Endothelial cell of coronary artery (primary cell): ENCODE results near the gene HLA-DOB. TPM values are rescaled to one million over a fixed set of nuclear protein-coding genes. Genes with fewer than 3 reads are reported as not detected.

ENCODE experiments used
- total RNA-seq: library from RNA; depleted of rRNA; stranded (reverse); fragments of >200 nt; gene quantifications from 2 replicates; pipeline ENCODE4 v1.2.3, GENCODE V29; 2014

The HLA-DOB gene
- 0.47 TPM in 1 of 2 replicates, not detected in the other for total RNA-seq

DNA sequence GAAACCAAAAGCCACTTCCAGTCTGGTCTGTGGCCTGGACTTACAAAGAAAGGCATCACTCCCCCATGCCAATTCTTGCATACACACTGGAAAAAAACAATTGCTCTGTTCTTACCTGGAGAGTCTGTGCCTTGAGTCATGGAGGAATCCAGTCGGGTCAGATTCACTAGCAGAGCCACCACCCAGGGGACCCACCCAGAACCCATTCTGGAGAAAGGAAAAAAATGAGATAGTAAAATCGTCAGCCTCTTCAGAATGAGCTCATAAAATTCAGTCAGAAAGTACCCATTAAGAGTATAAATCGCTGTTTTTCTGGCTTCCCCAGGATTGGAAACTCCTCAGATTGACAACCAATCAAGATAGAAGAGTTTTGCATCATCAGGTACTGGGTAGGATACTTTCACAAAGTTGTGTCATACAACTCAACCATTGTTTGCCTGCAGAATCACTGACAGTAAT, at the start of gene HLA-DOB:
Gene HLA-DOB, minus strand, starts transcription at position 257 of the 459 bp plus-strand sequence. Its CDS starts 51 bp downstream, at position 206.

DNA sequence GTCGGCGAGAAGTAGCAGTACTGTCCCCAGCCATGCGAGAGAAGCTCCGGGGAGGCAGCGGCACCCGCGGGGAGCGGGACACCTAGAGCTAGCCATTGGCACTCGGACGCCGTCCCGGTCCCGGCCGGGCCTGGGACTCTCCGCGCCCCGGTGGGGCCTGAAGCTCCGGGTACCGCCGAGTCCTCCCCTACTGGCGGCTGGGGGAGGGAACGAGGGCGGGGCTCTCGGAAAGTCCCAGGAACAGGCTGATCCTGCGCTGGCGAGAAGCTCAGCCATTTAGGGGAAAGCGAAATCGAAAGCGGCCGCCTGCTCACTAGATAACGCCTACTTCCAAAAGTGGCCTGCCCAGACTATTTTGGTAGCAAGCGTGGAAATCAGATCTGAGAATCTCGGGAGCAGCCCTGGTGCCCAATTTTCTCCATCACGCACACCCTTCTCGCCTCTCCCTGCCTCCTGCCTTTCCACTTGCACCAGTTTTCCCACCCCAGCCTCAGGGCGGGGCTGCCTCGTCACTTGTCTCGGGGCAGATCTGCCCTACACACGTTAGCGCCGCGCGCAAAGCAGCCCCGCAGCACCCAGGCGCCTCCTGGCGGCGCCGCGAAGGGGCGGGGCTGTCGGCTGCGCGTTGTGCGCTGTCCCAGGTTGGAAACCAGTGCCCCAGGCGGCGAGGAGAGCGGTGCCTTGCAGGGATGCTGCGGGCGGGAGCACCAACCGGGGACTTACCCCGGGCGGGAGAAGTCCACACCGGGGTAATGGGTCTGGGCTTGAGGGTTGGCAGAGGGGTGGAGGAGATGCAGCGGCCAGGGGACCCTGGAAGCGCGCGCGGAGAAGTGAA, 37.0 kb upstream of the HLA-DOB start, which contains the start of the genes PSMB9 and TAP1:
Gene PSMB9, plus strand, starts transcription at position 652 of the 835 bp plus-strand sequence. Its CDS starts 38 bp downstream, at position 690.
Gene TAP1, minus strand, starts transcription at position 164 of the 835 bp plus-strand sequence. Its CDS starts 68 bp downstream, at position 96.

DNA sequence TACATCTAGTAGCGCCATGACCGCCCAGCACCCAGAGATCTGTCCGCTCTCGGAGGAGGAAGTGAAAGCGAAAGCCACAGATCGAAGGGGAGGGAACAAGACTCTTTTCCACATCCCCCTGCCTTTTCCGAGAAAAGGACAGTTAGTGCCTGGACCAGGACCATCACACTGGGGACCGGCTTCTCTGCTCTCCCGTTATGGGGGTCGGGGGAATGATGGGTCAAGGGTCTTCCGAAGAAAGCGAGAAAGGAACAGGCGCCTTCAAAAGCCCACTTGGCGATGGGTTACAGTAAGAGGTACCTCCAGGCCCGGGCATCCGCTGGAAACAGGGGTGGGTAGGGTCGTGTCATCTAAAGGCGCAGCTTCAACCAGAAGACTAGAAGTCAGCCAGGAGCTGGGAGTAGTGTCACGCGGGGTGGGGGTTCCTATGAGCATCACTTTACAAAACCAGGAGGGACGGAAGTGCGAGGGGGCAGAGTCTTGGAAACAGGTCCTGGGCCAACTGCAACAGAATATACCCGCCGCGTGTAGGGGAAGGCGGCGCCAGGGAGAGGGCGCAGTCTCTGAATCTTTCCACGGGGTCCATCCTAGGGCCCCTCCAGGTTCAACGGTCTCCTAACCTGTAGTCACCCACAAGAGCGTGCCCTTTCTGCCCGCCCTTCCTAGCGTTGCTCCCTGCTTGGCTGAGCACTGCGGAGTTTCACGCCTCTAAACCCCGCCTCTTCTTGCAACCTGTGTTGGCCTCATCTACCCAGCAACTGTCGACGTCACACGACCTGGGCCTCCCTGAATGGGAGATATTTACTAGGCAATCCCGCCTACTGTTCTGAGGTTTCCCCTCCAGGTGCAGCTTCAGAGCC, 27.4 kb upstream of the HLA-DOB start, which contains the start of gene PSMB8:
Gene PSMB8, minus strand, starts transcription at position 69 of the 860 bp plus-strand sequence. Its CDS starts 51 bp downstream, at position 18.

DNA sequence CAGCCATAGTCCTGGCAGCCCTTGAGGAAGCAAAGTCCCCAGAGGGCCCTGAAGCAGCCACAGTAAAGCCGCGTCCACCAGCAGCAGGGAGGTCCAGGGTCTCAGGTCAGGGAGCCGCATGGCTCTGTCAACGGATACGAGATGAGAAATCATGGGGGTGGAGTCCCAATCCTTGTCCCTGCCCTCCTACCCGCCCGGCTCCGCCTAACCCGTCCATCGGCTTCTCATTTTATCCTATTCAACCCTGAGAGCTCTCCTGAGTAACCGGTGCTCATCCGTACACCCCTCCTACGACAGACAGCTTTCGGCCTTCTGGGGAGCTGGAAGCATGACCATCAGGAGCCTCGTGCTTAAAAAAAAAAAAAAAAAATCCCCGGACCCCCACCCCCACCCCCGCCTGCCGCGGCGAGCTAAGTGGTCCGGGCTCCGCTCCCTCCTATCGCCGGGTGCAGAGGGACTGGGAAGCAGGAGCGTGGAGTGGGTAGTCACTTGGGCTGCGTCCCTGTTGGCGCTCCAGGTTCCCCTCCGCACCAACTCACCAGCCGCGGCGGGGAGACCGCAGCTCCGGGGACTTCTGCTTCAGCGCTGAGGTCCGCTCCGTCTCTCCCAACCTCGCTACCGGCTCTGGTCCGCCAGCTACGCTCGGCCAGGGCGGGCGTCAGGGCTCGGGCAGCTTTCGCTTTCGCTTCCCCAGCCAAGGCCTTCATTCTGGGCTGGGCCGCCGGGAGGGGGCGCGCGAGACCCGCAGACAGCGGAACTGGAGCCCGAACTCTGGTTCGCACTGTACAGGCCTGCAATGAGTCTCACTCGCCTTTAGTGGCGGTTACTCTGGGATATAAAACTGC, 21.5 kb upstream of the HLA-DOB start, which contains the start of gene TAP2:
Gene TAP2, minus strand, starts transcription at position 626 of the 845 bp plus-strand sequence. Its CDS starts 506 bp downstream, at position 120.

DNA sequence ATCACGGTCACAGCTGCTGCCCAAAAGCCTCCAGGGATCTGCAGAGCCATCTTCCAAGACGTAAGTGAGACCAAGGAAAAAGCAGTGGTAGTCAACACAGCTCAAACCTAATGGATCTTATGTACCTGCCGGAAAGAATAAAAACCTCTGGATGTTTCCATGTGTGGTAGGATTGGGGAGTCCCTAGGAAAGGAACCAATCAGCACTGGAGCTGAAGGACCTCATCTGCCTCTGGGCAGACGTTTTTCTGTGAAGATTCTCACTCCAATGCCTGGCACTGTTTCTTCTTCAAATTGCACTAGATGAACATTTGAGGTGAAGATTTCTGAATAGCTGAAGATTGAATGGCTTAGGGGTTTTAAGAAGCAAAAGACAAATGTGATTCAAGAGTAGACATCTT, 53.4 kb downstream of the HLA-DOB start, which contains the start of gene HLA-DQB2:
Gene HLA-DQB2, minus strand, starts transcription at position 112 of the 400 bp plus-strand sequence. Its CDS starts 62 bp downstream, at position 50.

Other genes starting within 250 kb of the HLA-DOB start
- 0.09 and 8.3 TPM in 2 replicates for gene HLA-DRB1, start 227.2 kb downstream of the HLA-DOB start, total RNA-seq
- gene HLA-DQA1, start 179.6 kb downstream of the HLA-DOB start, total RNA-seq = not detected in 2 replicates
- not detected in 2 replicates for gene HLA-DQB1, start 150.3 kb downstream of the HLA-DOB start, total RNA-seq
- gene HLA-DQA2, start 75.6 kb downstream of the HLA-DOB start, total RNA-seq = not detected in 2 replicates
- gene HLA-DQB2, start 53.5 kb downstream of the HLA-DOB start, total RNA-seq = not detected in 2 replicates
- 36.6 and 42.7 TPM in 2 replicates for gene TAP2, start 21.7 kb upstream of the HLA-DOB start, total RNA-seq
- gene PSMB8, start 27.0 kb upstream of the HLA-DOB start, total RNA-seq = 46.6 and 69.2 TPM in 2 replicates
- gene TAP1, start 36.7 kb upstream of the HLA-DOB start, total RNA-seq = 35.1 and 52.2 TPM in 2 replicates
- 8.6 and 32.4 TPM in 2 replicates for gene PSMB9, start 37.2 kb upstream of the HLA-DOB start, total RNA-seq
- 0.27 TPM in 1 of 2 replicates, not detected in the other for gene HLA-DMB, start 124.0 kb upstream of the HLA-DOB start, total RNA-seq
- gene HLA-DMA, start 136.1 kb upstream of the HLA-DOB start, total RNA-seq = 0.27 and 0.75 TPM in 2 replicates
- gene BRD2, start 151.6 kb upstream of the HLA-DOB start, total RNA-seq = 48.0 and 63.6 TPM in 2 replicates
- gene HLA-DOA, start 192.6 kb upstream of the HLA-DOB start, total RNA-seq = under 0.01 TPM in 1 of 2 replicates, not detected in the other